DND-41 (cell line): ENCODE data around the gene EPDR1.

ENCODE experiments used
- EZH2 ChIP-seq: IDR thresholded peaks from 3 replicates; pipeline ENCODE4 v1.6.1; 2012; ENCODE audit warnings: borderline replicate concordance, low read depth, mild to moderate bottlenecking, moderate library complexity, low read length, inconsistent platforms; ENCODE audit not compliant: severe bottlenecking
- TF ChIP-seq, protein P1 (sequence below): IDR thresholded peaks from 2 replicates; pipeline ENCODE4 v1.5.1; 2012; ENCODE audit warnings: borderline replicate concordance, low read length, moderate library complexity, mild to moderate bottlenecking; ENCODE audit not compliant: poor library complexity, severe bottlenecking; ENCODE audit errors: extremely low read depth

DNA sequence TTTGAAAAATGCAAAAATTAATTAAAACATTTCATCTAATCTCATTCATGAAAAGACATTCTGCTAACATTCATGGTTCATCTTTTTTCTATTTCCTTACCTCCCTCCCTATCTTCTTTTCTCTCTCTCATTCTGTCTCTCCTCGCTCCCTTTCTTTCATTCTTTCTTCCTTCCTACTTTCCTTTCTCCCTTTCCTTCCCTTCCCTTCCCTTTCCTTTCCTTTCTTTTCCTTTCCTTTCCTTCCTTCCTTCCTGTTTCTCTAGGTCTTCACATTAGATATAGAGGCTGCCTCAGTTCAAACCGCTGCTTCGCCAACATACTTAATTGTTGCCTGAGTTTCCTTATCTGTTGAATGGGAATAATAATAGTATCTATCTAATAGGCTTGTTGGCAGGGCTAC is 25.8 kb upstream of the EPDR1 start:
- TF ChIP-seq, protein P1, sequence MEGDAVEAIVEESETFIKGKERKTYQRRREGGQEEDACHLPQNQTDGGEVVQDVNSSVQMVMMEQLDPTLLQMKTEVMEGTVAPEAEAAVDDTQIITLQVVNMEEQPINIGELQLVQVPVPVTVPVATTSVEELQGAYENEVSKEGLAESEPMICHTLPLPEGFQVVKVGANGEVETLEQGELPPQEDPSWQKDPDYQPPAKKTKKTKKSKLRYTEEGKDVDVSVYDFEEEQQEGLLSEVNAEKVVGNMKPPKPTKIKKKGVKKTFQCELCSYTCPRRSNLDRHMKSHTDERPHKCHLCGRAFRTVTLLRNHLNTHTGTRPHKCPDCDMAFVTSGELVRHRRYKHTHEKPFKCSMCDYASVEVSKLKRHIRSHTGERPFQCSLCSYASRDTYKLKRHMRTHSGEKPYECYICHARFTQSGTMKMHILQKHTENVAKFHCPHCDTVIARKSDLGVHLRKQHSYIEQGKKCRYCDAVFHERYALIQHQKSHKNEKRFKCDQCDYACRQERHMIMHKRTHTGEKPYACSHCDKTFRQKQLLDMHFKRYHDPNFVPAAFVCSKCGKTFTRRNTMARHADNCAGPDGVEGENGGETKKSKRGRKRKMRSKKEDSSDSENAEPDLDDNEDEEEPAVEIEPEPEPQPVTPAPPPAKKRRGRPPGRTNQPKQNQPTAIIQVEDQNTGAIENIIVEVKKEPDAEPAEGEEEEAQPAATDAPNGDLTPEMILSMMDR, result no peak
- TF ChIP-seq EZH2, result no peak
